NCI-H2227 treated with DMSO at 0.1 percent for 48 hours (cell line): ENCODE results near the gene MAML2.

Source experiments
- DNase-seq: peaks from one replicate; lab custom pipeline; 2025; lab: John Stamatoyannopoulos, UW

The MAML2 gene

GRCh38 chr11:95964281-95964680, 378.7 kb downstream of the MAML2 start:
- DNase-seq, result no peak

GRCh38 chr11:95961758-95962157, 381.2 kb downstream of the MAML2 start:
- no peak for DNase-seq

GRCh38 chr11:95950905-95951304, 392.1 kb downstream of the MAML2 start:
- DNase-seq, result no peak

GRCh38 chr11:95948637-95949036, 394.4 kb downstream of the MAML2 start:
- no peak for DNase-seq

- no peak for DNase-seq
Measured at GRCh38 chr11:95944623-95945022, 398.4 kb downstream of the MAML2 start.

GRCh38 chr11:95943546-95943945, 399.4 kb downstream of the MAML2 start:
- DNase-seq, result no peak

- DNase-seq, result no peak
Measured at GRCh38 chr11:95939091-95939490, 403.9 kb downstream of the MAML2 start.

- DNase-seq, result no peak
Measured at GRCh38 chr11:95937358-95937757, 405.6 kb downstream of the MAML2 start.

GRCh38 chr11:95933594-95933993, 409.4 kb downstream of the MAML2 start:
- no peak for DNase-seq

GRCh38 chr11:95931916-95932315, 411.1 kb downstream of the MAML2 start:
- no peak for DNase-seq

GRCh38 chr11:95930948-95931347, 412.0 kb downstream of the MAML2 start:
- no peak for DNase-seq

- no peak for DNase-seq
Measured at GRCh38 chr11:95926726-95927125, 416.3 kb downstream of the MAML2 start.
